Hindlimb muscle (tissue), 1 donor: Measurements from ENCODE around the gene CDC27. TPM values are rescaled to one million over a fixed set of nuclear protein-coding genes. Genes with fewer than 3 reads are reported as not detected.
"Not testable (repeated sequence)": the region's sequence is repeated elsewhere in the genome, so short reads cannot be mapped to it uniquely, and the experiment has no call there.

Experiments used
- DNase-seq: peaks from one replicate; pipeline ENCODE4 v3.0.0-alpha.2; 2013
- polyA plus RNA-seq: library from polyadenylated mRNA; unstranded; fragments of 120-200 nt; gene quantifications from one replicate; pipeline ENCODE4 v1.2.1, GENCODE V29; 2013; ENCODE audit not compliant: insufficient read length

The CDC27 gene, protein sequence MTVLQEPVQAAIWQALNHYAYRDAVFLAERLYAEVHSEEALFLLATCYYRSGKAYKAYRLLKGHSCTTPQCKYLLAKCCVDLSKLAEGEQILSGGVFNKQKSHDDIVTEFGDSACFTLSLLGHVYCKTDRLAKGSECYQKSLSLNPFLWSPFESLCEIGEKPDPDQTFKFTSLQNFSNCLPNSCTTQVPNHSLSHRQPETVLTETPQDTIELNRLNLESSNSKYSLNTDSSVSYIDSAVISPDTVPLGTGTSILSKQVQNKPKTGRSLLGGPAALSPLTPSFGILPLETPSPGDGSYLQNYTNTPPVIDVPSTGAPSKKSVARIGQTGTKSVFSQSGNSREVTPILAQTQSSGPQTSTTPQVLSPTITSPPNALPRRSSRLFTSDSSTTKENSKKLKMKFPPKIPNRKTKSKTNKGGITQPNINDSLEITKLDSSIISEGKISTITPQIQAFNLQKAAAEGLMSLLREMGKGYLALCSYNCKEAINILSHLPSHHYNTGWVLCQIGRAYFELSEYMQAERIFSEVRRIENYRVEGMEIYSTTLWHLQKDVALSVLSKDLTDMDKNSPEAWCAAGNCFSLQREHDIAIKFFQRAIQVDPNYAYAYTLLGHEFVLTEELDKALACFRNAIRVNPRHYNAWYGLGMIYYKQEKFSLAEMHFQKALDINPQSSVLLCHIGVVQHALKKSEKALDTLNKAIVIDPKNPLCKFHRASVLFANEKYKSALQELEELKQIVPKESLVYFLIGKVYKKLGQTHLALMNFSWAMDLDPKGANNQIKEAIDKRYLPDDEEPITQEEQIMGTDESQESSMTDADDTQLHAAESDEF
- 44.6 TPM for polyA plus RNA-seq

DNA sequence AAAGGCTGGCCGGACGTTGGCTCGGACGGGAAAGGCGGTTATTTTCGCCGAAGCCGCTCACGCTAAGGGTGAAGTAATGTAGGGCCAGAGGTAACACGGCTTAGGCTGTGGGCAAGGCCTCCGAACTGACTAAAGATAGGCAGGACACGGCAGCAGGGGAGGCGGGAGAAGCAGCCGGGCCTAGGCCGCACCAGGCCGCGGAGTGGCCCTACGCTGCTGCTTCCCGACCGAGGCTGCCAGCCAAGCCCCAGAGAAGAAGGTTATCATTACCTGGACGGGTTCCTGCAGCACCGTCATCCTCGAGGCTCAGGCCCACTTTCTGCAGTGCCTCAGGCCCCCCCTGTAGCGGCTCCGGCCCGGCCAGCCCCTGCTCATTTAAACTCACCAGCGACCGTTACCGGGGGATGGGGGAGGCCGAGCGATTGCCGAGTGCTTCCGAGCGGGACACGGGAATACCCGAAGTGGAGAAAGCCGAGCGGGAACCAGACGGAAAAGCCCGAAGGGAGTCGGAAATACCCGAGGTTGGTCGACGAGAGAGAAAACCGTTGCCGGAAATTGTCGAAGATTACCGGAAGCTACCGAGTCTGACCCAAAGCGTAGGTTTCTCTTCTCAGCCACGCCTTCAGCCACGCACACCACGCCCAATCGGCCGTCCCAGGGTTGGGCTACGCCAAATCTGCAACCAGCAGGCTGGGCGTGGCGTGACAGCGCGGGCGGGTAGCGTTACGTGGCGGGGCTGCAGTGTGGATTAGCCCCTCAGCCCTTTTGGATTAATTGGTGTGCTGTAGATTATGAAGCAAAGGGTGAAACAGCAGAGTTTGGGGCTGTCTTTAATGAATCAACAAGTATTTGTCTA, at the start of gene CDC27:
TSS of gene CDC27 (minus strand) at position 420 of the 856 bp plus-strand sequence. CDS start at position 297, 123 bp downstream.
- peak; percentile 99 for DNase-seq

DNA sequence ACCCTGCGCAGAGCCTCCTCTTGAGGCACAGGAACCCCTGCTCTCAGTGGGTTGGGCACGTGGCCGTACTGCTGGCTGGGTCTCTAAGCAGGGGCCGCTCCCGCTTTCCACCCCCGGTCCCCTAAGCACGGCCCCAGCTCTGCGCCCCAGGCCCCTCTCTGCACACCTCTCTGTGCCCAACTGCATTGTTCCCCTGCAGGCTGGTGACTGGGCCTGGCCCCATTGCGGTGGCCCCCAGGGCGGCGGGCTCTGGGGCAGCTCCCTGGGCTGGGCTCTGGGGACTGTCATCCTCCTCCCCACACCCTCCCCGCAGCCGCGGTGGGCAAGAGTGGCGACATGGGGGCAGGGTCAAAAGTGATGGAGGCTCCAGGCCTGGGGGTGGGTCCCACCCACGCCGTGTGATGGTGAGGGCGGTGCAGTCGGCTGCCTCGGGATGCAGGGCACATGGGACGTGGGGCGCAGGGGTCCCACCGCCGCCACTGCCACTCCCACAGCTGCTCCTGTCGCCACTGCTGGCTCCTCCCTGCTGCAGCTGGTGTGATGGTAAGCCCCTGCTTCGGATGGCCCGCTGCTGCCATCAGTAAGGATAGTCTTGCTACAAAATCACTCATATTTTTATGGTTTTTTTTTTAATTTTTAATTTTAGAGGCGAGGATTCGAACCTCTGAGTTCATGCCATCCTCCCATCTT, 49.4 kb upstream of the CDC27 start:
- DNase-seq = no peak

DNA sequence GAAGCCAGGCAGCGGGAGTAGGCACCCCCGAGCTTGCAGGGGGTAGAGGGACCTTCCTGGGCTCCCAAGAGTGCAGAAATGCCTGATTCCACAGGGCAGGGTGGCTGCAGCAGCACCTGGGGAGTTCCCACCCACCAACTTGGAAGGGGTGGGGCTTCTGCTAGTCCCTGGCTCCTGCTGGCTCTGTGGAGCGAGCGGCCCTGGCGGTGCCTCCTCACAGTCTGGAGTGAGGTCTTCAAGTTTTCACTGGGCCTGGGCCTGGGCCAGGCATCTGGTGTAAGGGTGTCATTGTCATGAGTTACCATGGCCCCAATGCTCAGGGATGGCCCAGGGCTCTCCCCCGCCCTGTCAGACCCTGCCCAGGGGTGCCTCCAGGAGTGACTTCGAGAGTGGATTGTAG, 48.7 kb upstream of the CDC27 start:
- DNase-seq = no peak

DNA sequence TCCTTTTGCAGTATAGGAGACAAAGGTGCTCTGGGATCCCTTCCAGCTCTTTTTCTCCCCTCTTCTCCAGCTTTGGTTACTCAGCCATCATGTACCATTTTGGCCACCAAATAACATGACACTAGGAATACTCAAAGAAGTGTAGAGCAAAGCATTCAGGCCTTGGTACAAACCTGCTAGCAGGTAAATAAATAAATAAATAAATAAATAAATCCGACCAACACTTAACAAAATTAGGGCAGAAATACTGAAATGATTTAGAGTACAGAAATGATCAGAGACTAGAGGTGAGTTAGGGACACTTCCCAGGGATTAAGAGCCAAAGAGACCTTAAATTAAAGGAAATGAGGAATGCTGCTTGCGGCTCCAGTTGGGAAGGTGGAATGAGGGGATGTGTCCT, 46.8 kb upstream of the CDC27 start:
- DNase-seq = no peak

DNA sequence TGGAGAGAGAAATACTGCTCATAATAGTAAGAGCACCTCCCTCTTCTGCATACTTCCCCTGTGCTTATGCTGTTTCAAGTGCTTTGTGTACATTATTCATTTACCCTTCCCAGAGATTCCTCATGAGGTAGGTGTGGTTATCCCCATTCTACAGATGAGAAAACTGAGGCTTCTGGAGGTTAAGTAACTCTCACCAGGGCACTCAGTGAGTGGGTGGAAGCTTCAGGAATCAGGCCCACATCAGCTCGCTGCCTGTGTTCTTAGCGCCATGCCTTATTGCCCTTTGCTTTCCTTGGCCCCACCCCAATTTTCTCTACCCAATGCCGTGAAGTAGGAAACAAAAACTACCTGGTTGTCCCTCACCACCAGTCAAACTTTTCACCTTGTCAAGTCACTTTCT, 46.4 kb upstream of the CDC27 start:
- DNase-seq = no peak

DNA sequence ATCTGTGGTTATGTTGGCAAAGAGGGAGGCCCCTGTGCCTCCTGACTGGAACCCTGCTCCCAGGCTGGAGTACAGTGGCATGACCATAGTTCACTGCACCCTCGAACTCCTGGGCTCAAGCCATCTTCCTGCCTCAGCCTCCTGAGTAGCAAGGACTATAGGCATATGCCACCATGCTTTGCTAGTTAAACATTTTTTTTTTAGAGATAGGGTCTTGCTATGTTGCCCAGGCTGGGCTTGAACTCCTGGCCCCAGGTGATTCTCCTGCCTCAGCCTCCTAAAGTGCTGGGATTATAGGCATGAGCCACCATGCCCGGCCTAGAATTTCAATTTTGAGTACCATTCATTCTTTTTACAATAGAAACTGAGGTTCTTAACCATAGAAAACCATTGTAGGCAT, 43.4 kb upstream of the CDC27 start:
- no peak for DNase-seq

DNA sequence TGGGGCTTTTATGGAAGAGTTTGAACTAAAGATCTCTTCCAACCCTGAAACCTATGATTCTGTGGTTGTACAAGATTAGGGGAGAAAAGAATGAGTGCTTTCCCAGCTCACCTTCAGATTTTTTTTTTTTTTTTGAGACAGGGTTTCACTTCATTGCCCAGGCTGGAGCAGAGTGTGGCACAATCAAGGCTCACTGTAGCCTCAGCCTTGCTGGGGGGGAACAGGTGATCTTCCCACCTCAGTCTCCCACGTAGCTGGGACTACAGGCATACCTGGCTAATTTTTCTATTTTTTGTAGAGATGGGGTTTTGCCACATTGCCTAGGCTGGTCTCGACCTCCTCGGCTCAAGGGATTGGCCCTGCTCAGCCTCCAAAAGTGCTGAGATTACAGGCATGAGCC, 42.8 kb upstream of the CDC27 start:
- no peak for DNase-seq

DNA sequence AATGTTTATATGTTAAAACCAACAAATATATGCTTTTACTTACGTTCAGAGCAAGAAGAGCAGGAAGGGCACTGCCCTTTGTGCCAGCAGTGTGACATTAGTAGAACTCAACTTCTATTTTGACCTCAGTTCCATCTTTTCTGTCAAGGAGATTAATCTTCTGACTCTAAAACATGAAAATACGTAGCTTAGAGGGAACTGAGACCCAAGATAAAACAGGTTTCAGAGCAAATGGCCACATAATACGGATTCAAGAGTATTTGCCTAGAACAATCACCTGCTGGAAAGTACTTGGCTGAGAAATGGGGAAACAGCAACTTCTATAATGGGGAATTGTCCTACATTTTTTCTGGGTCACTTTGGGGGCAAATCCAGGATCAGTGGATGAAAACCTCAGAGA, 42.2 kb upstream of the CDC27 start:
- DNase-seq = no peak

DNA sequence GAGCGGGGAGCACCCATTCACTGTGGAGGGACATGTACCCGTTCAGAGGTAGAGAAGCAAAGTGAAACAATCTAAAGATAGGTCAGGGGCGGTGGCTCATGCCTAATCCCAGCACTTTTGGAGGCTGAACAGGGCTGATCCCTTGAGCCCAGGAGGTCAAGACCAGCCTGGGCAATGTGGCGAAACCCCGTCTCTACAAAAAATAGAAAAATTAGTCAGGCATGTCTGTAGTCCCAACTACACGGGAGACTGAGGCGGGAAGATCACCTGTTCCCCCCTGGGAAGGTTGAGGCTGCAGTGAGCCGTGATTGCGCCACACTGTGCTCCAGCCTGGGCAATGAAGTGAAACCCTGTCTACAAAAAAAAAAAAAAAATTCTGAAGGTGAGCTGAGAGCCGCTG, 41.8 kb upstream of the CDC27 start:
- DNase-seq = no peak

DNA sequence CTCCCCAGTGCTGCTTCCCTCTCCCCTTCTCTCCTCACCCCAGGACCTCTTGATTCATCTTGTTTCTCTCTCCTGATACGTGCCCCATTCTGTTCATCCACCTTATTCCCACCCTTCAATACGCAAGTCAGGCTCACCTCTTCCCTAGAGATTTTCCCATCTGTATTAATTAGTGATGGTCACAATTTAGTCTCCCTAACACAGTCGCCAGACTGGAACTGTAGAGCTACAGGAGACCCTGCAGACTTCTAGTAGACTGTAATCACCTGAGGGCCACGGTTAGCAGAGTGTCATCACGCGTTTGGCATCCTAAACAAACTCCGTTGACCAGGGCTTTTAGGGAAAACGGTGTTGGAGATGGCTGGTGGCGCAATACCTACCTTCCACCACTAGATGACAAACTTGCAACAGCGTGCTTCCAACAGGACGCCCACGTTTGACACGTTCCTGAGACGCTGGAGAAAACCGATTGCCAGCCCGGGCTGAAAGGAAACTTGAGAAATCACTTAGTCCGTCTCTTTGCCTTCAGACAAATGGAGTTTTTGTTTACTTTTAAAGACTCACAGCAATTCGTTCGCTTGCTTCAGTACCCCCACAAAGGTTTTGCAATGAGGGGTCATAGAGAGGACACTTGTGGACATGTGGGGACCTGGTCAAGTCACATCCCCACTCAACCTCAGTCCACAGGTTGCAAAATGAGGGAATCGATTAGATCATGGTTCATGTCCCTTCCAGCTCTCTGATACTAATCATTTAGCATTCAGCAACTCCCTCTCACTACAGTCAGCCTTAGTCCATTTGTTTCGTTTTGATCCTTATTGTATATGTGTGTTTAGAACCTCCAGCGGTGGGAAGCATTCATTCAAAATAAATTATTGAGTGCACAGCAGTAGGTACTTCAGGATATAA, 40.7 kb upstream of the CDC27 start:
- DNase-seq = peak; percentile 89

DNA sequence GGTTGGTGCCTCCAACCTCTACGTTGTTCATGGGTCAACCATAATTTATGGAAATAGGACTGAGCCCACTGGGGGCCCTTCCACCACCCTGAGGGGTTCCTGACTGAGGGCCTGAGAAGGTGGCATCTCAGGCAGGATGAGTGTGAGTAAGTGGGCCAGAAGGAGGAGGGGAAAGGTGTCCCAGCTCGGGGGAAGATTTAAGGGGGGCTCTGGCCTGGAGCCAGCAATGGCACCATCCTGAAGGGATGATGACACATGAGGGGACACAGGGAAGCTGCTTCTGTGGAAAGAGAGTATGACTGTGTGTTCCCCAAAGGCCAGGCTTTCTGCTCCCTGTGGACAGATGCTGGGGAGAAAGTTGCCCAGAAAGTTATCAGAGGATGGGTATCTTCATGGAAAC, 38.8 kb upstream of the CDC27 start:
- DNase-seq = no peak

DNA sequence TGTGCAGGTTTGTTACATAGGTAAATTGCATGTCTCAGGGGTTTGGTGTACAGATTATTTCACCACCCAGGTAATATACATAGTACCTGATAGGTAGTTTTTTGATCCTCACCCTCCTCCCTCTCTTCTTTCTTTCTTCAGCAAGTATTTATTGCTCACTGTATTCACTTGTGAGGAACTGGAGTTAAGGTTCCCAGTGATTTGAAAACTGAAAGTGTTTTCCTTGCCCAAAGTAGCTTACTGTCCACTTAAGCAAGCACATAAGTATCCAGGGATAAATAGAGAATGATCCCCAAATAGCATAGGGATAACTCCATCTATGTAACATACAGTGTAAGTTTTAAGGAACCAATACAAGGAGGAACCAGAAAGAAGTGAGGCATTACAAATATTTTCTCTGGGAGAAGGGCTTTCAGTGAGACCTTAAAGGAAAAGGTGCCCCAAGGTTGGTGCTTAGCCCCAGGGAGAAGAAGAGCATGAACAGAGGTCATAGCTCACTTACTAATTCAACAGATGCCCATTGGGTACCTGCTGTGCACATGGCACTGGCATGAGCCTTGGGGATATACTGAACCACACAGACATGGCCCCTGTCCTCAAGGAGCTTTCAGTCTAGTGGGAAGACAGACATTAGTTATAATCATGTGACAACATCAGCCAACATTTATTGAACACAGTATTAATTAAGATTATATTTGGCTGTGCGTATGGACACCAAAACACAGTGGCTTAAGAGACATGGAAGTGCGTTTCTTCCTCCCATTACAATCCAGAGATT, 37.0 kb upstream of the CDC27 start:
- DNase-seq = no peak

DNA sequence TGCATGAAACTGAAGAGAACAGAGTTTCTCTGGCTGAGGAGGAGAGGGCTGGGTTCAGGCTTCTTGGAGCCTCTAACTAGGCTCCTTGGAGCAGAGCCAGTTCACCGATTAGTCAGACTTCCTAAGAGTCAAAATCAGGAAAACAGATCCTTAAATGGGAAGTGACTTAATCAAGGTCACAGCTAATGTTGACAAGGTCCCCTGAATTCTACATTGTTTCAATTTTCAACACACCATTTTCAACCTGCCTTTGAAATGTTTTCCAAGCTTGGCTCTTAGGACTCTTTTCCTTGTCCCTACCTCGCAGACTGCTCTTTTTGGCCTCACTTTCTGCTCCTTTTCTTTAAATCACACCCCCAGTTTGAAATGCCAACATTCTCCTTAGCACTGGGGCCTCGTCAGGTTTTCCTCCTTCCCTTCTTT, 36.4 kb upstream of the CDC27 start:
- peak; percentile 47 for DNase-seq

DNA sequence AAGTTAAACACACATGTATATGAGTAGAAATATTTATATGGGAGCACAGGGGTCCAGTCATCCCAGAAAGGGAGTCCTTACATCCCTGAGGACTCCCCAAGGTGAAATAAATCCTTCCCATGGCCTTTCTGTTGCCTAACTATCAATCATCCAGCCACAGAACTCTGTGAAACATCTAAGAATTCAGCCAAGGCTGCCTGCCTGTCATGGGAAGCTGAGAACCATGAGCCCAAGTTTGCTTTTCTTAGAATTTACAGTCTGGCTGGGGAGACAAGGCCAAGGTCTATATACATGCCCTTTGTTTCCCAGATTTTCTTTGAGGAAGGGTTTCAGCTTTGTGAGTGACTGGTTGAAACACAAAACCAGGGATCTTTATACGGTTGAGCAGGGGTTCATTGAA, 35.9 kb upstream of the CDC27 start:
- no peak for DNase-seq

DNA sequence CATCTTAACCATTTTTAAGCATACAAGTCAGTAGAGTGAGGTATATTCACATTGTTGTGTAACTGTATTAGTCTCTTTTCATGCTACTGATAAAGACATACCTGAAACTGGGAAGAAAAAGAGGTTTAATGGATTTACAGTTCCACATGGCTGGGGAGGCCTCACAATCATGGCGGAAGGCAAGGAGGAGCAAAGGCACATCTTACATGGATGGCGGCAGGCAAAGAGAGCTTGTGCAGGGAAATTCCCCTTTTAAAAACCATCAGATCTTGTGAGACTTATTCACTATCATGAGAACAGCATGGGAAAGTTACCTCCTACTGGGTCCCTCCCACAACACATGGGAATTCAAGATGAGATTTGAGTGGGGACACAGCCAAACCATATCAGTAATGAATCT, 35.0 kb upstream of the CDC27 start:
- not testable (repeated sequence) for DNase-seq

DNA sequence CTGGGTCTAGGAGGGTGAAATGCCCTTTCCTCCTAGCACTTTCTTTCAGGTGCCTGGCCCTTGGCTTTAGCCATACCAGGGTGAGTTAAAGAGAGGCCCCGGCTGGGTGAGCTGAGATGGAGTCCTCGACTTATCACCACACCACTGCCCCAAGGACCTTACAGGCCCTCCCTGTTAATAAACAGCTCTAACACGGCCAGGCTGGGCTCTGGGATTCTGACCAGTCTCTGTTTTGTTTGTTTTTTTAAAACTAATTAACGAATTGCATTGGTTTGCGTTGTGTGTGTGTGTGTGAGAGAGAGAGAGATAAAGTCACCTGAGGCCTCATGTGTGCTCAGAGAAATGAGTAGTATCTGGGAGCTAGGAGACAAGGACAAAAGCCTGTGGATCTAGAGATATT, 34.4 kb upstream of the CDC27 start:
- no peak for DNase-seq

DNA sequence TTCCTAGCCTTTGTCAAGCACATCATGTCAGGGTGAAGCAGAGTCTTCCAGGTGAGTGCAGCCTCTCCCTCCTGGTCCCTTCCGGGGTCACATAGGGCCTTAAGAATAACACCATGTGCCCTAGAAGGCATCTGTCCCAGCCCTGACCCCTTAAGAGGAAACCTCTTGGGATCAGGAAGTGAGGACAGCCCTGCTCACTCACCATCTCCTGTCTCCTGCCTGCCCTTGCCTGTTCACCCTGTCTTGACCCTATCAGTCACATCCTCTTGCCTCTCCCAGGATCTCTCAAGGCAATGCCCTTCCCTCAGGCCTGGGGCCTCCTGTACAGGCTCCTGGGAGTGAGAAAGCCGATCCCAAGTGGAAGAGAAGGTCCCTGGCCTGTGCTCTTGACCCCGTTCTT, 33.9 kb upstream of the CDC27 start:
- DNase-seq = no peak

DNA sequence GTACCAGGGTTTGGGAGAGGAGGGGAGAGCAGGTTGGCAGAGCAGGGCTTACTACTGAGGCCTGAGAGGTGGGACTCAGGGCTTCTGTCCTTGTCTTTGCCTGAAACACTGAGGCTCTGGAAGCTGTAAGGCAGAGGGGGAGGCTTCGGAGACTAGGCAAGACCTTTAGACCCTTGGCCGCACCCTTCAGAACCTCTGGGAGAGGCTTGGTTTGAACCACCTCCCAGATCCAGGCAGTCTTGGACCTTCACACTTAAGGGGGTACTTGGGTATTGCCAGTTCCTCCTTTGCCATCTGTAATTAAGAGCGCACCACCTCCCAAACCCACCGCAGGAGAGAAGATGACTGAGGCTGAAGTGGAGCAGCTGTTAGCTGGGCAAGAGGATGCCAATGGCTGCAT, 33.0 kb upstream of the CDC27 start:
- no peak for DNase-seq

DNA sequence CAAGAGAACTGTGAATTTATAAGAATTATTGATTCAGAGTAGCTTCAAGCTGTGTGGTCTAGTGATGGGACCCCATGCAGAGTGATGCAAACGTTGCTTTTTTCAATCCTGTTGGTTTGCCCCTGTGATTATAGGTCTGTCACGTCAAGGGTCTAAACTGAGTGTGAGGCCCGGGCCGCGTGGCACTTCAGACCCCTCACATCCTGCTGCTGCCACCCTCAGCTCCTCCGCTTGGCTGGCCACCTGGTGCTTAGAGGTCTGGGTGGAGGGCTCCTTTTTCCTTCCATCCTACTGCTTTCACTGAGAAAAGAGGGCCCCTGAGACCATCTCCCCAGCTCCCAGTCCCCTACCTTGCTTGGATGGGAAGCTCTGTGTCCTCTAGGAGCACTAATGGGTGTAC, 32.1 kb upstream of the CDC27 start:
- DNase-seq = no peak

DNA sequence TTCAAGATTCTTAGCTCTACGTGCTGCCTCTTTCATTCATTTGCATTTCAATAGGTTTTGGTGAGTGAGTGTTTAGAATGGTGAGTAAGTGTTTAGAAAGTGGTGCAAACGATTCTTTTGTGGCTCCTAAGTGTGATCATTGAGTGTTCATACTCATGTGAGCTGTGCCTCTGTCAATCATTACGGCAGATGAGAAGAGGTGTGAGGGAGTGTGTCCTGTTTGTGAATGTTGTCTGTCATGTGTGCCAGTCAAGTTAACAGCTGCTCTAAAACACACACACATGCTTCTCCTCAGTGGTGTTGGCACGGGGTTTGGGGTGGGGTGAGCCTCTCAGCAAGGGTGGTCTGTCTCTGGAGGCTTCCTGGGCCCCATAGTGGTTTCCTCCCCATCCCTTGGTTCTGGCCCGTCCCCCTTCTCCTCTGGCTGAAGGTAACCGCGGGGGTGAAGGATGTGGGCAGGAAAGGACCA, 31.5 kb upstream of the CDC27 start:
- no peak for DNase-seq
